RKO (cell line): ENCODE measurements around the gene PRDM7.
"Not testable (repeated sequence)": the region's sequence is repeated elsewhere in the genome, so short reads cannot be mapped to it uniquely, and the experiment has no call there.

Experiments used
- DNase-seq: peaks from one replicate; pipeline ENCODE4 v3.0.0-alpha.2; 2016; ENCODE audit warnings: low spot score

Gene PRDM7

GRCh38 chr16:90012991-90013745 lies 64.0 kb downstream of the PRDM7 start:
- DNase-seq, result no peak

GRCh38 chr16:90011908-90012501 lies 65.1 kb downstream of the PRDM7 start:
- DNase-seq, result no peak

- no peak for DNase-seq
Measured at GRCh38 chr16:90011508-90011819, 65.7 kb downstream of the PRDM7 start.

GRCh38 chr16:90010676-90011507 lies 66.2 kb downstream of the PRDM7 start:
- no peak for DNase-seq

- no peak for DNase-seq
Measured at GRCh38 chr16:90009172-90009899, 67.8 kb downstream of the PRDM7 start.

- DNase-seq, result no peak
Measured at GRCh38 chr16:90008708-90009145, 68.4 kb downstream of the PRDM7 start.

GRCh38 chr16:90007635-90008234 lies 69.4 kb downstream of the PRDM7 start:
- DNase-seq, result not testable (repeated sequence)

GRCh38 chr16:90007015-90007414 lies 70.1 kb downstream of the PRDM7 start:
- no peak for DNase-seq
